ENCODE measurements around the gene VWC2.

The VWC2 gene

DNA sequence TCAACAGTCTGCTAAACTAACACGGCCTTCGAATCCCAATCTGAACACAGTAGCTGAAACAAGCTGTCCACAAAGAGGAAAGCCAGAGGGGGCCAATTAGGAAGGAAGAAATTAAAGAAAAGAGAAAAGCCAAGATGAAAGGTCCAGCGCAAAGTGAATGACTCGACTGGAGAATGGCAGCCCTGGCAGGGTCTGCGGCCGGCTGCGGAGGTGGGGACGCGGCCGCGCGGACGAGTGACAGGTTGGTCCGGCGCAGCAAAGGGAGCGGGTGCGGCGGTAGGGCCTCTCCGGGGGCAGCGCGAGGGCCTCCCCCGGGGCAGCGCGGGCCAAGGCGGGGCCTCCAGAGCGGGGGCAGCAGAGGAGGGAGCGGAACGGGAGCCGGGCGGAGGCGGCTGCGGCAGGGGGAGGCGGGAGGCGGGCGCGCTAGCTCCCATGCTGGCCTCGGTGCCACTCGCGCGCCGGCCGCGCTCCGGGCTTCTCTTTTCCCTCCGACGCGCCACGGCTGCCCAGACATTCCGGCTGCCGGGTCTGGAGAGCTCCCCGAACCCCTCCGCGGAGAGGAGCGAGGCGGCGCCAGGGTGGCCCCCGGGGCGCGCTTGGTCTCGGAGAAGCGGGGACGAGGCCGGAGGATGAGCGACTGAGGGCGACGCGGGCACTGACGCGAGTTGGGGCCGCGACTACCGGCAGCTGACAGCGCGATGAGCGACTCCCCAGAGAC, at the start of gene VWC2:
Gene VWC2, plus strand, starts transcription at position 421 of the 718 bp plus-strand sequence. CDS start 1,798 bp downstream, outside the sequence.
- no peak for DNase-seq (ENCODE audit: low read depth)

GRCh38 chr7:49724071-49724470, 49.4 kb upstream of the VWC2 start:
- no peak for DNase-seq (ENCODE audit: low read depth)

GRCh38 chr7:49731836-49732235, 41.6 kb upstream of the VWC2 start:
- no peak for DNase-seq (ENCODE audit: low read depth)

- DNase-seq (ENCODE audit: low read depth) = no peak
Measured at GRCh38 chr7:49762666-49763065, 10.8 kb upstream of the VWC2 start.

DNA sequence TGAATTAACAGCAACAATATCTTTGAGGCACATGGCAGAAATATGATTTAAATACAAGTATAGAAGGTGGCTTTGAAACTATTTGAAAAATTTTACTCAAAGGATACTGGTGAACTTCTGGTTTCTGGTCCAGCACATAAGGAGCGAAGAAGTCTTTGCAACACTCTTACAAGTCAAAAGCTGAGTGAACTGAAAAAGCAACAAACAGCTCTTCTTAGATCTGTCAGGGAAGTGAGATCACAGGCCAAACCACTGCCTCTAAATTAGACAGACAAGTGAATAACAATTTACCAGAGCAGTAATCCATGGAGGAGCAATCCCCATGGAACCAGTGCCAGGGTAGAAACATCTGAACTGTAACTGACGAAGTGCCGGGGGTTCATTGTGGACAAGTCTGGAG, 9.6 kb upstream of the VWC2 start:
- DNase-seq (ENCODE audit: low read depth) = no peak

- no peak for DNase-seq (ENCODE audit: low read depth)
Measured at GRCh38 chr7:49766966-49767365, 6.5 kb upstream of the VWC2 start.

DNA sequence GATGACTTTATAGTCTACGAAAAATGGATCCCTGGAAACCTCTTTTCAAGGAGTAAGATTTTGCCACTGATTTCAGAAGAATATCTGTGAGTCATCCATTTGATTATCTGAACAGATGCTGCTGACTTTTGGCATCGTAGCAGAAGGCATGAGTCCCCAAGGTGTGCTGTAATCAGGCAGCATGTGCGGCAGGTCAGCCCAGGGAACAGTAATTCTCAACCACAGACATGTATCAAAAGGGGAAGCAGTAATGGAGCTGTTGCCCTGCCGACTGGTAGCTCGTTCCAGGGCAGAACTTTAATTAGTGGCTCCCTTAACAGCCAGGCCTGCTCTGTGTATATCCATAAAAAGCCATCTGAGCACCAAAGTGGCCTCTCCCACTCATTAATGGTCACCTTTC, 5.7 kb upstream of the VWC2 start:
- DNase-seq (ENCODE audit: low read depth) = no peak

GRCh38 chr7:49768254-49768653, 5.2 kb upstream of the VWC2 start:
- DNase-seq (ENCODE audit: low read depth) = no peak

DNA sequence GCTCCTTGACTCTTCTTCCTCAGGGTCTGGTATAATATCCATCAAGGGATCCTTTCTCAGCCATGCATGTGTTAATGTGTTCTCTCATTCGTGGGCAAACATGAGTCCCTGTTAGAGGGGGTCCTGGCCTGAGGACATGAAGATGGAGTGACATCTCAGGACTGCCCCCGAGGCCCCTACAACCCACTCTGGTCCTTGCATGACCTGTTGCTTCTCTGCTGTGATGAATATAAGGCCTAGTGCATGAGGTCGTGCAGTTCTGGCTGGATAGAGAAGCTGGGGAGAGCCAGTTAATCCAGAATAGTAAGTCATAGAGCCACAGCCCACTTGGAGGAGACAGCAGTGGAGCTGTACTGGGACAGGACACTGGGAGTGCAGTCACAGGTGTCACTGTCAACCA, 4.6 kb upstream of the VWC2 start:
- DNase-seq (ENCODE audit: low read depth) = no peak

DNA sequence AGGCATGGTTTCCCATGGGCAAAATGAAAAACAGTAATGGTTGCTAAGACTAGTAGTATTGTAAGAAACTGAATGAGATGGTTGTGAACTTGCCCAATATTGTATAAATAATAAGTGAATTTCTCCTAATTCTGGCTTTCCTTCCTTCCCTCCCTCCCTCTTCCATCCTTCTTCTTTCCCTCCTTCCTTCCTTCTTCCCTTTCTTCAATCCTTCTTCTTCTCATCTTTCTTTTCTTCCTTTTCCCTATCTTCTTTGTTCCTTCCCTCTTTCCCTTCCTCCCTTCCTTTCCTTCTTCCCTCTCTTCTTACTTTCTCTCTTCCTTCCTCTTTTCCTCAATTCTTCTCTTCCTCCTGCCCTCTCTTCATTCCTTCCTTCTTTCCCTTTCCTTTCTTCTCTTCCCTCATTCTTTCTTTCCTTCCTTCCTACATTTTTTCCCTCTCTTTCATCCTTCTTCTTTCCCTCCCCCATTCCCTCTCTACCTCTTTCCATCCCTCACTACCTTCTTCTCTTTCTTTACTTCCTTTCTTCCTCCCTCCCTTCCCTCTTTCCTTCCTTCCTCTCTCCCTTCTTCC, 4.1 kb upstream of the VWC2 start:
- DNase-seq (ENCODE audit: low read depth) = no peak

- no peak for DNase-seq (ENCODE audit: low read depth)
Measured at GRCh38 chr7:49770838-49771237, 2.6 kb upstream of the VWC2 start.

- DNase-seq (ENCODE audit: low read depth) = no peak
Measured at GRCh38 chr7:49771427-49772176, 1.8 kb upstream of the VWC2 start.

GRCh38 chr7:49772916-49773217, 571 bp upstream of the VWC2 start:
- DNase-seq (ENCODE audit: low read depth) = no peak

GRCh38 chr7:49773936-49774458, 559 bp downstream of the VWC2 start:
- DNase-seq (ENCODE audit: low read depth) = no peak

- DNase-seq (ENCODE audit: low read depth) = no peak
Measured at GRCh38 chr7:49774459-49775064, 1.1 kb downstream of the VWC2 start.

DNA sequence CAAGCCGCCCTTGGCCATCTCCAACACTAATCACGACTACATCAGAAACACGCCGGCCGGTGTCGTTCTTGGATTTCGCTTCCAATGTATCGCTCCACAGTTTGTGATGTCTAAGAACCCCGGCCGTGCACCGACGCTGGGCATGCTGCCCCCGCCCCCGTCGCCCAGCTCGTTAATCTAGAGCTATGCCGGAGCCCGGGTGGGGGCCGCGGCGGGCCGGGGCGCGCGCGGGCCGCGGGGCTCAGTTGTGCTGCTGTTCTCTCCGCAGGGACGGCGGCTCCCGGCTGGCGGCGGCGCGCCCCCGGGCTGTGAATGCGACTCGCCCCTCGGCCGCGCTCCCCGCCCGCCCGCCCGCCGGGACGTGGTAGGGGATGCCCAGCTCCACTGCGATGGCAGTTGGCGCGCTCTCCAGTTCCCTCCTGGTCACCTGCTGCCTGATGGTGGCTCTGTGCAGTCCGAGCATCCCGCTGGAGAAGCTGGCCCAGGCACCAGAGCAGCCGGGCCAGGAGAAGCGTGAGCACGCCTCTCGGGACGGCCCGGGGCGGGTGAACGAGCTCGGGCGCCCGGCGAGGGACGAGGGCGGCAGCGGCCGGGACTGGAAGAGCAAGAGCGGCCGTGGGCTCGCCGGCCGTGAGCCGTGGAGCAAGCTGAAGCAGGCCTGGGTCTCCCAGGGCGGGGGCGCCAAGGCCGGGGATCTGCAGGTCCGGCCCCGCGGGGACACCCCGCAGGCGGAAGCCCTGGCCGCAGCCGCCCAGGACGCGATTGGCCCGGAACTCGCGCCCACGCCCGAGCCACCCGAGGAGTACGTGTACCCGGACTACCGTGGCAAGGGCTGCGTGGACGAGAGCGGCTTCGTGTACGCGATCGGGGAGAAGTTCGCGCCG, 1.9 kb downstream of the VWC2 start:
- DNase-seq (ENCODE audit: low read depth) = no peak

- DNase-seq (ENCODE audit: low read depth) = no peak
Measured at GRCh38 chr7:49775949-49776443, 2.6 kb downstream of the VWC2 start.

GRCh38 chr7:49776994-49777393, 3.6 kb downstream of the VWC2 start:
- DNase-seq (ENCODE audit: low read depth) = no peak

- no peak for DNase-seq (ENCODE audit: low read depth)
Measured at GRCh38 chr7:49778731-49779270, 5.4 kb downstream of the VWC2 start.

- DNase-seq (ENCODE audit: low read depth) = no peak
Measured at GRCh38 chr7:49780953-49781352, 7.5 kb downstream of the VWC2 start.

DNA sequence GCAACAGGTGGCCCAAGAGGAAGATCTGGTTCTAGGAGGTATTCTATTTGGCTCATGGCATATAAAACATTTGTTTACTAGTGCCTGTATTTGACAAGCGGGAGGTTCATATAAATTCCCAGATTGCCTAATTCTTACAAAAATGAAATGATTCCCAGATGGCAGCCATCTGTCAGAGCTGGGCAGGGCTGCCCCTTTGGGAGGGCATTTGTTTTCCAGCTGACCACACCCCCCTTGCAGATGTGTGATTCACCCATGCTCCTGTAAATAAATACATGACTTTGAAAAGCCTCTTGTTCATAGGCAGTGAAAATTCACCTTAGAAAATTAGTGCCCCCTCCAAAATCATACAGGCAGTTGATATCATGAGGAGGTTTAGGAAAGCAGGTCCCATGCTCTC, 8.6 kb downstream of the VWC2 start:
- no peak for DNase-seq (ENCODE audit: low read depth)
